HS-5 (cell line): Measurements from ENCODE around the gene NTN4.
"Not testable (repeated sequence)": the region's sequence is repeated elsewhere in the genome, so short reads cannot be mapped to it uniquely, and the experiment has no call there.

Source experiments
- DNase-seq: peaks from one replicate; pipeline ENCODE4 v3.0.0-alpha.2; 2012; ENCODE audit warnings: low read depth

The NTN4 gene

GRCh38 chr12:95796225-95796981 lies 5.8 kb upstream of the NTN4 start:
- DNase-seq, result no peak

GRCh38 chr12:95790917-95791849 lies 619 bp upstream of the NTN4 start:
- no peak for DNase-seq

DNA sequence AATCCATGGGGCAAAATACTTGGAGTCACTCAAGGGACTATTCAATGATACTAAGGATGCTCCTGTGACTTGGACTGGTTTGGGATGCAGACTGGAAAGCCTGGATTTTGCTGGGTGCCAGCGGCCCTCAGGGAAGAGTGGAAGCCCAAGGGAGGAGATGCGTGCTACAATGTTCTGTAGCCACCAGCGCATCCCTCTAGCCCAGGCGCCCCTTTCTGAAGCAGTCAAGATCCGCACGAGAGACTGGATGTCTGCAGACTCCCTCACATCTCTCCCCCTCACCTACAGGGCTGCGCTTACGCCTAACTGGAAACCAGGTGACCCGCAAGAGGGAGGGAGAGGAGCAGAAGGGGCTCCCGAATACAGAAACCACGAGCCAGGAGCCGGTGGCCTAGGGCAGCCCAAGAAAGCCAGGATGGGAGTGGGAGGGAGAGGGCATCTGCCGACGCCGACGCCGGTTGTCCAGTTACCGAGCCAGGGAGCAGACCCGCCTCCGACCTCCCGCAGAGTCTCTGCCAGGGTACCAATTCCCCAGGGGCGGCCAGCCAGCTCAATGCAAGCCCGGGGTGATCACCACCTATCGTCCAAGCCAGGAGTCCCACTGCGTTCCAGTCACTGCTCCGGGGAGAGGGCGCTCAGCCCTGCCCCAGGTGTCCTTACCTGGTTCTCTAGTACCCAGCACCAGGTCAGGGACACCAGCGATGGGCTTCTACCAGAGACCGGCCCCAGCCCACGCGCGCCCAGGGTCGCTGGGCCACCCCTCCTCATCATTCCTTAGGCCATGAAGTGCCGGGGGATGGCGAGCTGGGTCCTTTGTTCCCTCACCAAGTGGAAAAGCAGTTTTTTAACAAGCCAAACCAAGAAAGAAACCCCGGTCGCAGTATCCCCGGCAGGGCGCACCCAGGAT lies 1.2 kb downstream of the NTN4 start:
- DNase-seq, result no peak

DNA sequence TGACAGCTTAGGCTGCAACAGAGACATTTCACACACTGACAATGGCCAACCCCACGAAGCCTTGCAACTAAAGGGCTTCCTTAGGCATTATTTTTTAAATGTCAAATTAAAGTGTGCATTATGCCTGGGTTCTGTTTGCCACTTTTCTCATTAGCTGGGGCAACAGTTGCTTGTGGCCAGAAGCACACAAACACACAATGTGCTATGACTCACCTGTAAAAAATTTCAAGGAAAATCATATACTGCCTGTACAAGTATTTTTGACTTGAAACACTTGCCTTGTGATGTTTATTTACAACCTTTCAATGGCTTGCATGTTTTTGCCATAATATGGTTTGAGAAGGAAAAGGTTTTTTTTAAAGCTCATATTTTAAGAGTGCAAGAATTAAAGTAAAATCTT lies 1.9 kb downstream of the NTN4 start:
- DNase-seq, result no peak

- DNase-seq, result no peak
Observed at GRCh38 chr12:95787274-95787818, 3.2 kb downstream of the NTN4 start.

GRCh38 chr12:95784915-95785314 lies 5.6 kb downstream of the NTN4 start:
- DNase-seq, result no peak

GRCh38 chr12:95784286-95784685 lies 6.3 kb downstream of the NTN4 start:
- no peak for DNase-seq

- not testable (repeated sequence) for DNase-seq
Observed at GRCh38 chr12:95775466-95775865, 15.1 kb downstream of the NTN4 start.

GRCh38 chr12:95774311-95775045 lies 16.1 kb downstream of the NTN4 start:
- no peak for DNase-seq

GRCh38 chr12:95773320-95773719 lies 17.2 kb downstream of the NTN4 start:
- DNase-seq, result no peak

DNA sequence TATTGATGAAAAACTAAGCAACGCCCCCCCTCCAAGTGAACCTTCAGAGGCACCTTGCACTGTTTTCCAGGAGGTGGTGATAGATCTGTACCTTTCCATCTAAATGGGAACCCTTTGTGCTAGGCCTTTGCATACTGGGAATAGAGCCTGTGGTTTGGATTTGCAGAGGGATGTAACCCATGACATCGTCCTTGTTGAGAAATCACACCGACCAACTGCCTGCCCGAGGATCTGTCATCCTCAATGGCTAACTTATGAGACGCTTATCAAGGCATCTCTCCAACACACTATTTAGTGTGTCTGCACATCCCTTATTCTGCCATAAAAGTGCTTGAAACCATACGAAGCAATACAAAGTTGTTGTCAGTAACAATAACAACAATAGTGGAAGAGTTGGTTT lies 22.9 kb downstream of the NTN4 start:
- DNase-seq, result no peak

DNA sequence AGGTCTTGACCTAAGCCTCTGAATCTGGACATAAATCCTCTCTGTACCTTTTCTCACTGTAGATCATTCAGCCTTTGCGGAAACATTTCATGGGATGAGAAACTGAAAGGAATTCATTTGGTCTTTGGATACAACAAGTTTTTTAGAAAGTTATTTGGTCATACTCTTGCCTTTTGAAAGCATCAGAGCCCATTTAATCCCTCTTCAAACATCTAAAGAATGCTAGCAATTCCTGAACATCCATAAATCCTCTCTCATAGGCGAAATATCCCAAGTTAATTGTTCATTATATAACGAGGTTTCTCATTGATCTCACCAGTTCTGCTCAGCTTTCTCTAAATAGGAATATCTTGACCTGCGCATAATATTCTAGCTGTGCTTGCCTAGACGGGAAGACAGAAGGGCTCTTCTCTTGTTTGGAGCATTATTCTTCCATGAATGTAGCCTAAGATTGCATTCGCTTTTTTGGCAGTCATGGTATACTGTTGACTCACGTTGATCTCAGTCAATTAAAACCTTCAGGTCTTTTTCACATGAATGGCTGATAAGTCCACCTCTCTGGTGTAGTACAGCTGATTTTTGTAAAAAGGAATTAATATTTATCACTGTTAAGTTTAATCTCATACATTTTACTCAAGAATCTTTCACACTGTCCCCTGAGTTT lies 24.1 kb downstream of the NTN4 start:
- DNase-seq, result no peak

GRCh38 chr12:95764848-95765247 lies 25.7 kb downstream of the NTN4 start:
- DNase-seq, result no peak

DNA sequence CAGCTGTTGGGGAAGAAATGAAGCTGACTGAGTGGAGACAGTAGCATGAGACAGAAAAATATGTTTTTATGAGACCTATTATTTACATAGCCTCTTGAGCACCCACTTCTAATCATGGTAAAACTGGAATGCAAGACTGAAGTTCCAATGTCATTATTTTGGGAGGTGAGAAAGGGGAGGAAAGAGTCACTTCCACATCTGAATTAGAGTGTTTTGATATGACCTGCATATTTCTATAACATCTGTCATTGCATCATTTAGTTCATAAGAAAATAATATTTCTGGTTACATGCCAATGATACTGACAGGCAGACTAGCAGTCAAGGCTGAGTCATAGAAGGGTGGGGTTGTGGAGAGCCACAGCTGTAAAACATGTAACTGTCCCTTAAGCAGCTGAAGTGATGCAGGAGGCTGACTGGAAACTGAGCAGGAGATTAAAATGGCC lies 26.7 kb downstream of the NTN4 start:
- DNase-seq, result peak; percentile 89

GRCh38 chr12:95762123-95762785 lies 28.3 kb downstream of the NTN4 start:
- DNase-seq, result no peak

DNA sequence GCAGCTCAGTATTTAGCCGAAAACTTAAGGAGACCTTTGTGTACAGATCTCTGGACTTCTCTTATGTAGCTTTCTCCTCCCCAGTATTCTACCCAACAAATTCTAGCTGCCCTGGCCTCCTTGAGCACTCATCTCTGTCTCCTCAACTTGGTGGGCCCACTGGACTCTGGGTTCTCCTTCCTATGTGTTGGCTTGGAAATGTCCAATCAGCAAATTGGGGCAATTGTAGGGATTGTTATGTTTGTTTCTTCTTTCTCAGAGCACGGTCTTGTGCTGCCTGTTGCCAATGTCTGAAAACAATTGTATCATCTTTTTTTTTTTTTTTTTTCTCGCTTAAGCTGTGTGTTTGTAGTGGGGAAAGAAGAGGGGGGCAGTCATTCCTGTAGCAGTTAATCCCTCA lies 30.2 kb downstream of the NTN4 start:
- DNase-seq, result no peak

DNA sequence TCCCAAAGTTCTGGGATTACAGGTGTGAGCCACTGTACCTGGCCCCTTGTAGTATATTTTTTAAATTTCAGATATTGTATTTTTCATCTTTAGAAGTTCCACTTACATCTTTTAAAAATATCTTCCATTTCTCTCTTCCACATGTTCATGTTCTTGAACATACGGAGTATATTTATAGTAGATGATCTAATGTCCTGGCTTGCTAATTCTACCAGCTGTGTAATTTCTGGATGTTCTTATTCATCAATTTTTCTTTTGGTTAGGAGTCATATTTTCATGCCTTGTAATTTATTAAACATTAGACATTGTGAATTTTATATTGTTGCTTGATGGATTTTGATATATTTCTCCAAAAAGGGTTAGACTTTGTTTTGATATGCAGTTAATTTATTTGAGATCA lies 30.8 kb downstream of the NTN4 start:
- DNase-seq, result no peak

DNA sequence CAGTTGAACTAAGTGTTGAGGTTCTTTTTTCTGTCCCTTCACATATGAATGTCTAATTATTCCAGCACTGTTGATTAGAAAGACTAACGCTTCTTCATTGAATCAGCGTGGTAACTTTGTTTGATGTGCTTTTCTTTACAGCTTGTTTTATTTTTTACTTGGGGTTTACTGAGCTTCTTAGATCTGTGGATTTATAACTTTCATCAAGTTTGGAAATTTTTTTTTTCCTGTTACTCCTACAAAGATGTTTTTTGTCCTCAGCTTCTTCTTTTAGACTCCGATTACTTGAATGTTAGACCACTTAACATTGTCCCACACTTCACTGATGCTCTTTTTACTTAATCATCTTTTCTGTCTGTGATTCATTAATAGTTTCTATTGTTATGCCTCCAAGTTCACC lies 31.5 kb downstream of the NTN4 start:
- DNase-seq, result no peak

DNA sequence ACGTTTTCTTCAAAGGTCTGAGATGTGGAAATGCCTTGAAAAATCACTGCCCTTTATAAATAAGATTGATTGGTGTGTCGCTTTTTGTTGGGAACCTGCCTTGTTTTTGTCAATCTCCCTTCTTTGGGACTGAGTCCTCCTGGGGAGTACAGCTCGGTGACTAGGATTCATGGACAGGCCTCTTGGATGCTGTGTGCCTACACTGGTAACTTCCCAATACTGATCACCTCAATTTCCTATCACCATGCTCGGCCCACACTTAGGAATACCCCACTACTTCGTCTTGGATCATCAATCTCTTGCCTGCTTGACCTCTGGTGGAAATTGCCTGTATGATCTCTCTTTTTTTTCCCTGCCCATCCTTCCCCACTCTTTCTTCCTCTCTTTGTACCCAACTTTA lies 34.2 kb downstream of the NTN4 start:
- no peak for DNase-seq

GRCh38 chr12:95755261-95755865 lies 35.2 kb downstream of the NTN4 start:
- no peak for DNase-seq
